Liver (tissue), 3 donors: Measurements from ENCODE around the gene PDE4B.

Source experiments
- CTCF ChIP-seq: fragments of 150-350 bp; IDR thresholded peaks from 2 replicates; pipeline ENCODE4 v1.5.1; 2017; ENCODE audit warnings: improper control_type of control experiment, low read depth, low read length; ENCODE audit not compliant: missing input control
- RAD21 ChIP-seq, 2 donors: IDR thresholded peaks; 2 replicates each; pipeline ENCODE4 v1.6.1; 2016; ENCODE audit warnings: antibody characterized with exemption in 2 of 2, mild to moderate bottlenecking in 2 of 2
- REST ChIP-seq: IDR thresholded peaks from 2 replicates; pipeline ENCODE4 v1.6.1; 2016; ENCODE audit warnings: antibody characterized with exemption, mild to moderate bottlenecking
- RXRA ChIP-seq, 2 donors: IDR thresholded peaks; 2 replicates each; pipeline ENCODE4 v1.6.1; 2017 to 2018; ENCODE audit warnings: antibody characterized with exemption in 2 of 2, mild to moderate bottlenecking in 1 of 2
- donor health status: healthy.
- donor health status: healthy.

GRCh38 chr1:65792669-65793358 is at the start of gene PDE4B:
- TF ChIP-seq CTCF = no peak
- no peak for TF ChIP-seq REST
- TF ChIP-seq RAD21 (IDR thresholded peaks at IDR 0.05) = no peak
- TF ChIP-seq RXRA (IDR thresholded peaks at IDR 0.05) = no peak
